ENCODE data around the gene GNA14. TPM values are rescaled to one million over a fixed set of nuclear protein-coding genes. Genes with fewer than 3 reads are reported as not detected.

Gene GNA14
- polyA plus RNA-seq, 3 donors from 2014 or later, result not detected

DNA sequence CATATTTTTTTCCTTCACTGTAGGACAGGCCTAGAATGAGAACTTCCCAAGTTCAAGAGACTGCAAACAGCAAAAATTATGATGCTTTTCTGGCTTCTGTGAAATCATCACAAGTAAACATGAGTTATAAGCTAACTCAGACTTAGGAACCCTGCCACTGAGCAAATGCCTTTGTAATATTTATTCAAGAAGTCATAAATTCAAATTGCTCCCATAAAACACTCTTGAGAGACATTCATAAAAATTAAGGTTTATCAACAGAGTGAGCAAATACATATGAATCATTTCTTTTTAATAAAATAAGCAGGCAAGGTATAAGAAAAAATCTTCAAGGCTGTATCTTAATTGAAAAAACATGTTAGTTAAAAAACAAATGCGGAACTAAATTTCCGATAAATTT, 124.2 kb downstream of the GNA14 start:
- Mint-ChIP-seq H3K36me3 (no peaks in the 10 kb centered on the region), H3K9me3 (no peaks in the 10 kb centered on the region), H3K4me3 (no peak overlapping the region), H3K27ac (no peak overlapping the region), H3K4me1 (no peaks in the 10 kb centered on the region), H3K27me3 (ENCODE audit: low read depth in 3 of 3) (peaks cover 2 to 6% (median 2%) of the 10 kb centered on the region in 3 donors)
- DNase-seq, result no peak

DNA sequence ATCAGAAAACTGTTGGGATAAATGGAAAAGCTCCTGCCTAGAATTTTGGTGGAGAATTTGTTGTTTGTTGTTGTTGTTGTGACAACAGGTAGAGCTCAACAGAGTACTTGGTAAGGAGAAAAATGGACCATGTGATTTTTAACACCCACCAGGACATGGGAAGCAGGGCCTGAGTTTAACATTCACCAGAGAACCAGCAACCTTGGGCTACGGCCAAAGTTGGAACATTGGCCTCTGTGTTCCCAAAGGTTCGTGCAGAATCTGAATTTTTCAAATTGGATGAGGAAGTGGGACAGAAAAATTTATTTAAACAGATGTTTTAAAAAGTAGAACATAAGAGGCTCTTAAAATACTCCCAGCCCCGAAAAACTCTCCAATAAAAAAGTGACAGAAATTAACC, 127.0 kb downstream of the GNA14 start:
- H3K9me3 Mint-ChIP-seq, result no peaks in the 10 kb centered on the region
- H3K36me3 Mint-ChIP-seq, result no peaks in the 10 kb centered on the region
- H3K4me1 Mint-ChIP-seq, result no peaks in the 10 kb centered on the region
- H3K27me3 Mint-ChIP-seq (ENCODE audit: low read depth in 3 of 3), result peaks cover 0 to 3% (median 3%) of the 10 kb centered on the region in 3 donors
- H3K27ac Mint-ChIP-seq, result no peak overlapping the region
- no peak for DNase-seq
- no peak overlapping the region for H3K4me3 Mint-ChIP-seq

DNA sequence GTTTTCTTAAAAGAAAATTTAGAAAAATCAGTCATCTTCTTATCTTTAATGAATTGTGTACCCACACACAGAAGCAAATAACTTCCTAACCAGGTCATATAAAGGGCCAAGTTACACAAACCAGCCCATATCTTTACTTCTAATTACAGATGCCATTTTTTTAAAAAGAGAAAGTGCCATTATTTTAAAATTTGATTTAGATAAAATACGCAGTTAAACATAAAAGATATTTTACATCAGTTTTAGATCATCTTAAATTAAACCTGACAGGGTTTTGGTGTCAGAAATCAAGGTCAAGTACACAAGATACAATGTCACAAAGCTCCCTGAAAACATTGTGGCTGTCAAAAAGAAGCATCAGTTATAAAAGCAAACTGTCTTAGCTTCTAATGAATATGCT, 129.4 kb downstream of the GNA14 start:
- no peaks in the 10 kb centered on the region for H3K9me3 Mint-ChIP-seq
- DNase-seq, result no peak
- H3K4me3 Mint-ChIP-seq, result no peak overlapping the region
- no peaks in the 10 kb centered on the region for H3K36me3 Mint-ChIP-seq
- H3K27ac Mint-ChIP-seq, result no peak overlapping the region
- peaks cover 7 to 9% of the 10 kb centered on the region in 2 donors for H3K4me1 Mint-ChIP-seq
- peaks cover 0 to 7% (median 2%) of the 10 kb centered on the region in 3 donors for H3K27me3 Mint-ChIP-seq (ENCODE audit: low read depth in 3 of 3)

DNA sequence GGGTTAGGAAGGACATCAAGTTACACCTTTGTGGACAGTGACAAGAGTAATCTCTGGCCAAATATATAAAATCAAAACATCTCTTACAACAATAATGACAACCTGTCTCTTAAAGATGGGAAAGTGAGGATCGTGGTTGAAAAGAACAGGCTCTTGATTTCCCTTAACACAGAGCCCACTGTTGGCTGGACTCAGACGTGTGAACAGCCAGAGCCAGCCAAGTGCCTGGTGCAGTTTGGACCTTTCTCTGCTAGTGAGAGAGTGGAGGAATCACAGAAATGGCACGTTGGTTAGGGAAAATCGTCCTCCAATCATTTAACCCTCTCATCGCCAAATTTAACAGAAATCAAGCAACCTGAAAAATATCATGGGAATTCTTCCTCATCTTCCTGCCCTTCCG, 131.3 kb downstream of the GNA14 start:
- Mint-ChIP-seq H3K4me3 (no peak overlapping the region), H3K4me1 (peaks cover 7 to 9% of the 10 kb centered on the region in 2 donors), H3K36me3 (no peaks in the 10 kb centered on the region), H3K9me3 (no peaks in the 10 kb centered on the region), H3K27me3 (ENCODE audit: low read depth in 3 of 3) (peaks cover 0 to 9% (median 2%) of the 10 kb centered on the region in 3 donors), H3K27ac (no peak overlapping the region)
- DNase-seq, result no peak

DNA sequence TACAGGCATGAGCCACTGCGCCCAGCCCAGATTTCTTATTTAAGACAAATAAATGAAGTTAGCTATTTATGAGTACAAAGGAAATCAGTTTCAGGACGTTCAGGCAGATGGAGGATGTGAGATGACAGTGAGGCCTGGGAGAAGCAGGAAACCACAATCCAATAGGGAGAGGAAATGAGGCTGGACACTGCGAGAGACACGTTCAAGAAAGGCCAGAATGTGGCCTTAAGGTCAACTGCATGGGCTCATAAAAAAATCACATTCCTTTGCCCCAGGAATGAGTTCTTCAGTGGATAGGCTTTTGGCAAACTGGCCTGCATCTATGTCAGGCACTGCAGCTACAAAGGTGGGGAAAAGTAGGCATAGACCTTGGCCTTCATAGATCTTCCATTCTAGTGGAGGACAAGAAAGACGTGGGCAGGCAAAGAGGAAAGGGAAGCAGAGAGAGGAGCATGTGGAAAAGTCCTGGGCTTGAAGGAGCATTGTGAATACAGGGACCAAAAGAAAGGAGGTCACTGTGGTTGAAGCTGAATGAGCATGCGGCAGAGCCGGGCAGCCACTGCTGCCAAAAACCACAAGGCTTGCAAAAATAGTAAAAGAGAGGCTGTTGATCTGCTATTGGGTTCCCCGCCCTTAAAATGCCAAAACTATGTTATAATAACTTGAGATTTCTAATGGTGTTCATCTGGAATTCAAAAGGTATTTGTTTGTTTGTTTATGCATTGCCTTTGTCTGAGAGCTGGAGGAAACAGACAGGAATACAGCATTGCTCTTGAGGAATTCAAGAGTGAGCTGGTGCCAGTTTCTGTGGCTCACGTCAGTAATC, 133.0 kb downstream of the GNA14 start:
- Mint-ChIP-seq H3K36me3 (no peaks in the 10 kb centered on the region), H3K27me3 (ENCODE audit: low read depth in 3 of 3) (peaks cover 0 to 10% (median 2%) of the 10 kb centered on the region in 3 donors), H3K4me1 (peaks cover 7 to 9% of the 10 kb centered on the region in 2 donors), H3K4me3 (no peak overlapping the region), H3K9me3 (no peaks in the 10 kb centered on the region), H3K27ac (no peak overlapping the region)
- no peak for DNase-seq

DNA sequence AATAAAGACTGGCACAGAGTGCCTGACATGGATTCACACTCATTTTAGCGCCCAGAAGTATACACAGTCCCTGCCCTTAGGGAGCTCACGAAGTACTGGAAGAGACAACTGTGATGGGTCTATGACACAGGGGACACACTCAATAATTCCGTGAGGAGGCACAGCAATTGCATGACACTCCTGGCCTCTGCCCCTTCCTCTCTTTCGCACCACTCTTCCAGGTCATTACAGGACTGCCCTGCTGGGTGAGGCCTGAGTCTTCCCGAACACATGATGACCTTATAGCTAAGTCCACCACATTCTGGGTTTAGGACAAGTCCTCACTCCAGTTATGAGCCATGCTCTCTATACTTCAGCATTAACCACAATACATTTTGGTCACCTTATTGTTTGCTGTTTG, 134.7 kb downstream of the GNA14 start:
- Mint-ChIP-seq H3K36me3 (no peaks in the 10 kb centered on the region), H3K4me3 (no peak overlapping the region), H3K27ac (no peak overlapping the region)

DNA sequence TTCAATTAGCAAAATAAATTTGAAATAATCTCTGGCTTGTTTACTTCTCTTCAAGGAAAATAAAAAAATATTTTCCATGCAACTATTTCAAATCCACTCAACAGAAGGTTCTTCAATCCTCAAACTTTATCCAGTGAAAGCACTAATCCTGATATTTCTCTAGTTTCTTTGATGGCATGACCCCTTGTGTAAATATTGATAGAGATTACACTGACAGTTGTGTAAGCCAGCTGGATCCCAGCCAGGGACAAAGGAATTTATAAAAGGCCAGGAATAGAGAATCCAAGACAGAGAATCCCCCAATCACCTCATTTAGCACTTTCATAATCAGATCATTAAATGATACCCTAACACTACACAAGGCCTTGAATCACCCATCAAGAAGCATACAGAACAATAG, 135.2 kb downstream of the GNA14 start:
- no peak overlapping the region for H3K4me3 Mint-ChIP-seq
- DNase-seq, result no peak
- H3K27ac Mint-ChIP-seq, result no peak overlapping the region
- peaks cover 7 to 9% of the 10 kb centered on the region in 2 donors for H3K4me1 Mint-ChIP-seq
- no peaks in the 10 kb centered on the region for H3K36me3 Mint-ChIP-seq
- H3K9me3 Mint-ChIP-seq, result no peaks in the 10 kb centered on the region
- peaks cover 0 to 9% (median 5%) of the 10 kb centered on the region in 3 donors for H3K27me3 Mint-ChIP-seq (ENCODE audit: low read depth in 3 of 3)

More for the DNA sequence above, 134.7 kb downstream of the GNA14 start:
- DNase-seq, result no peak
- H3K9me3 Mint-ChIP-seq, result no peaks in the 10 kb centered on the region
- peaks cover 7 to 9% of the 10 kb centered on the region in 2 donors for H3K4me1 Mint-ChIP-seq
- H3K27me3 Mint-ChIP-seq (ENCODE audit: low read depth in 3 of 3), result peaks cover 0 to 7% (median 2%) of the 10 kb centered on the region in 3 donors

DNA sequence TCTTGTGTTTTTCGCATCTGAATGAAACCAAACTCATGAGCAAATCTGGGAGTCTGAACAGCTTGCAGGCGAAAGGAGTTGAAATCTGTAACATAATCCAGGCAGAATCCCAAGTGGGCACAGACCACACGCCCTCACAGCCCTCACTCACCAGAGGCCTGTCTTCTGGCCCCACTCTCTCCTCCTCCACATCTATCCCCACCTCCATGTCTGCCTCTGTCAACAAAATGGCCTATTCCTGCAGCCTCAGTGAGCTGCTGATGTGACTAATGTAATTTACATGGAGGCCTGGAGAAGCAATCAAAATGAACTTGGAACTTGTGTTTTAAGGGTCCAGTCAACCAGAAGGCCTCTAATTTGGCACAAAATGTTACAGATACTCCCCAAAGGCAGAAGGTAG, 136.6 kb downstream of the GNA14 start:
- H3K9me3 Mint-ChIP-seq, result no peaks in the 10 kb centered on the region
- no peak for DNase-seq
- H3K27ac Mint-ChIP-seq, result no peak overlapping the region
- no peaks in the 10 kb centered on the region for H3K36me3 Mint-ChIP-seq
- H3K27me3 Mint-ChIP-seq (ENCODE audit: low read depth in 3 of 3), result peaks cover 0 to 9% (median 7%) of the 10 kb centered on the region in 3 donors
- H3K4me3 Mint-ChIP-seq, result no peak overlapping the region
- peaks cover 7 to 9% of the 10 kb centered on the region in 2 donors for H3K4me1 Mint-ChIP-seq

DNA sequence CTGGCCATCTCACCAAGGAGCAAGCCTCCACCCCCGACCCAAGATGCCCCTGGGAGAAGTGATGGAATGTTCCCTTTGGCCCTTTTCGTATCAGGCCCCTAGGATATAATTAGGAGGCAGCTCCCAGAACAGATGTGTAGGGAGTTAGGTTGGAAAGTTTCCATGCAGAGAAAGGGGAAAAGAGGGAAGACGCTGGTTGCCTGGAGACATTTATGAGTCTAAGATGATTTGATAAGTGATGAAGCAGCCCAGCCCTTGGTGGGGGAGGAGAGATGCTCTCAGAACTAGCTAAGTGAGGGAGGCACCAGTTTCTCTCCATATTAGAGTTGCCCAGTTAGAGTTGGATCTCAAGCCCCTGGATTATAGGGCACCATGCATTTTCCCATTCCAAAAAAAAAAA, 137.5 kb downstream of the GNA14 start:
- H3K4me3 Mint-ChIP-seq, result no peak overlapping the region
- no peak overlapping the region for H3K27ac Mint-ChIP-seq
- no peak for DNase-seq
- no peaks in the 10 kb centered on the region for H3K9me3 Mint-ChIP-seq
- peaks cover 0 to 9% (median 7%) of the 10 kb centered on the region in 3 donors for H3K27me3 Mint-ChIP-seq (ENCODE audit: low read depth in 3 of 3)
- H3K36me3 Mint-ChIP-seq, result no peaks in the 10 kb centered on the region
- peaks cover 7 to 9% of the 10 kb centered on the region in 2 donors for H3K4me1 Mint-ChIP-seq

DNA sequence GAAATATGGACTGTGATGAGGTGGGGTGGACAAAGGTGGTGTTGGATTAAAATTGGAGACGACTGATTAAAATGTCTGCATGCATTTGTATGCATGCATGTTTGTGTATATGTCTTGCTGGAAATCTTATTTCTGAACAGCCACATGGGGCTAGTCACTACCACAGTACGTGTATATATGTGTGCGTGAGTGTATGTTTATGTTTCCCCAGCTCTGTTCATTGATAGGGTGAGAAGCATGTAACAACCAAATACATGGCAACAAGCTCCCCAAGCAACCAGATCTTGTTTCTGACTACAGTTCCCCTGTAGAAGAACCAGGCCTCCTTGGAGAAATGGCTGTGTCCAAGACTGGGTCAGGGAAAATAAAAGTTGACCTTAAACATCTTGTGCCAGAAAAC, 139.7 kb downstream of the GNA14 start:
- no peaks in the 10 kb centered on the region for H3K4me1 Mint-ChIP-seq
- H3K36me3 Mint-ChIP-seq, result no peaks in the 10 kb centered on the region
- no peak overlapping the region for H3K4me3 Mint-ChIP-seq

DNA sequence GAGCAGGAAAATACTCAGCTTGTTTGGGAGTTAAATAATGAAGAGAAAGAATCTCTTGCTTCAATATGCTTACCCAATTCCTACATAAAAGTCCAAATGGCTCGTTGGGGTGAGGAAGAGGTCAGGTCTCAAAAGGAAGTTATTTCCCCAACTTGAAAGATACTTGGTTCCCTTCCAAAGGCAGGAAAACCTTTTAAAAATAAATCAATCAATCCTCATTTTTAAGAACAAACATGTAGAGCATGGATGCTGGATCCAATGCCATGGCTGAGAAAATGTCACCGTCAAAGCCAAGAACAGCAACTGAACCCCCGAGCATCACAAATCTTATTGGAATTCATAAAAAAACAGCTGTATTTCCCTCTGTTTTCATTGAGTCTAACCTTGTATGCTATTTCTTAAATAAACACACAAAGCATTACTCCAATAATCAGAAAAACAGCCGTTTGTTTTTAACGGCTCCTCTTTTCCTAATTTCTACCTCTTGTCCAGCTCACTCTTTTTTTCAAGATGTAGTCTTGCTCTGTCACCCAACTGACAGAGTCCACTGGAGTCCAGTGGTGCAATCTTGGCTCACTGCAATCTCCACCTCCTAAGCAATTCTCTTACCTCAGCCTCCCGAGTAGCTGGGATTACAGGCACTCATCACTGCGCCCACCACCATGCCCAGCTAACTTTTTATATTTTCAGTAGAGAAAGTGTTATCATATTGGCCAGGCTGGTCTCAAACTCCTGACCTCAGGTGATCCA, 140.7 kb downstream of the GNA14 start:
- H3K9me3 Mint-ChIP-seq, result no peaks in the 10 kb centered on the region
- H3K36me3 Mint-ChIP-seq, result no peaks in the 10 kb centered on the region
- DNase-seq, result no peak
- peaks cover 0 to 5% (median 5%) of the 10 kb centered on the region in 3 donors for H3K27me3 Mint-ChIP-seq (ENCODE audit: low read depth in 3 of 3)
- no peak overlapping the region for H3K27ac Mint-ChIP-seq
- H3K4me1 Mint-ChIP-seq, result no peaks in the 10 kb centered on the region
- no peak overlapping the region for H3K4me3 Mint-ChIP-seq

More for the DNA sequence above, 139.7 kb downstream of the GNA14 start:
- Mint-ChIP-seq H3K27me3 (ENCODE audit: low read depth in 3 of 3) (peaks cover 0 to 7% (median 5%) of the 10 kb centered on the region in 3 donors), H3K9me3 (no peaks in the 10 kb centered on the region), H3K27ac (no peak overlapping the region)
- no peak for DNase-seq

DNA sequence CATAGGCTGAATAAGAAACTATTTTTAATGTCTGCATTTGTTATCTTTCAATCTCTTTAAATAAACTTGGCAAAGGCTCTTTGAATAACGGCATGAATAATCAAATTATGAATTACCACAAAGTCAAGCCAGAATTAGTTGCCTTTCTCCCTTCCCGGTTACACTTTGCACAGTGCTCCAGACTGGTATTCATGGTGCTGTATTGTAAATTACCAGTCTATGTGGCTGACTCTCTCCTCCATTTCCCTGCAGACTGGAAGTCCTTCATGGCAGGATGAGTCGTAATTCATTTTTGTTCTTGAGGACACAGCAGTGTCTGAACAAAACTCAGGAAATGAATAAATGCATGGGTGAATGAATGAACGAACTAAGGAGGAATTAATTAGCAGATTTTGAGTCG, 142.9 kb downstream of the GNA14 start:
- no peak overlapping the region for H3K4me3 Mint-ChIP-seq
- no peaks in the 10 kb centered on the region for H3K4me1 Mint-ChIP-seq
- DNase-seq, result no peak
- peaks cover 0 to 5% (median 3%) of the 10 kb centered on the region in 3 donors for H3K27me3 Mint-ChIP-seq (ENCODE audit: low read depth in 3 of 3)
- no peaks in the 10 kb centered on the region for H3K9me3 Mint-ChIP-seq
- H3K27ac Mint-ChIP-seq, result no peak overlapping the region
- H3K36me3 Mint-ChIP-seq, result no peaks in the 10 kb centered on the region

DNA sequence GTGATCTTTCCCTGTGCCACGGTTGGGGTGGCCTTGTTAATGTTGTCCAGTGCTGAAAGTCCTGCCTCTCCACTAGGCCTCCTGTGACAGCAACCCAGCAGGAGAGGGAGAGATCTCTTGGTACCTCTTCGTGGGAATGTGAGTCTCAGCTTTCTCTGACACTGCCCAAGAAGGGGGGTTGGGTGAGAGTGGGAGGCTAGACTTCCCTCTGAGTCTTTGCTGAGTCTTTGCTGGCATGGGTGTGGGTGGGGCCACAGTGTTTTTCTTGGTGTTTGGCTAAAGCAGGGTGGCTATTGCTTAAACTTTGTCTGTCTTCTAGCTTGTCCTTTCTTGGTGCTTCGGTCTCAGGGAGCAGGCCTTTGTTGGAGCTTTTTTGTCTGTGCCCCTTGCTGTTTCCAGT, 145.6 kb downstream of the GNA14 start:
- H3K27me3 Mint-ChIP-seq (ENCODE audit: low read depth in 3 of 3), result peaks cover 0 to 3% (median 0%) of the 10 kb centered on the region in 3 donors
- H3K36me3 Mint-ChIP-seq, result no peaks in the 10 kb centered on the region
- DNase-seq, result no peak
- no peaks in the 10 kb centered on the region for H3K9me3 Mint-ChIP-seq
- H3K4me1 Mint-ChIP-seq, result no peaks in the 10 kb centered on the region
- no peak overlapping the region for H3K27ac Mint-ChIP-seq
- H3K4me3 Mint-ChIP-seq, result no peak overlapping the region

DNA sequence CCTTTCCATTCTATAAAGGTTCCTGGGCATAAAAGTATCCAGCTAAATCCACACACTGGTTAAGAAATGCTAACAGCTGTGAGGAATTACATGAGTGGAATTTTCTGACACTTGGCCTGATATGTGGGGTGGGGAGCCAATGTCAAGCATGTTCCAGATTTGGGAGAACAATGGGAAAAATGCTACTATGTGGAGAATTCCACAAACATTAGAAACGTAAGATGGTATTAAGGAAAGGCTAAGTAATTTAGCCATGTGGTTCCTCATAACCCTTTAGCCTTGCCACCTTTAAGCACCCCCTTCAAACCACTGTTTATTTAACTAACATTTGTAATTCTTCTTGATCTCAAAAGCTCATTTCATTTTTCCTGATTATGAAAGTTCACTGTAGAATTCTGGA, 149.2 kb downstream of the GNA14 start:
- no peaks in the 10 kb centered on the region for H3K9me3 Mint-ChIP-seq
- peaks cover 0 to 5% (median 4%) of the 10 kb centered on the region in 3 donors for H3K27me3 Mint-ChIP-seq (ENCODE audit: low read depth in 3 of 3)
- H3K36me3 Mint-ChIP-seq, result no peaks in the 10 kb centered on the region

More for the DNA sequence above, 149.2 kb downstream of the GNA14 start:
- H3K27ac Mint-ChIP-seq, result no peak overlapping the region
- no peak overlapping the region for H3K4me3 Mint-ChIP-seq
- H3K4me1 Mint-ChIP-seq, result no peaks in the 10 kb centered on the region
- DNase-seq, result no peak

All from immature natural killer cell (primary cell).